ENCODE results near the gene XPO1.

GRCh38 chr2:61485281-61485680 lies 52.9 kb downstream of the XPO1 start:
- TF ChIP-seq CTCF (IDR thresholded peaks at IDR 0.05; ENCODE audit: low read depth, low read length, missing input control): no peak
- no peak for TF ChIP-seq REST (IDR thresholded peaks at IDR 0.05)
- TF ChIP-seq YY1 (IDR thresholded peaks at IDR 0.05): no peak
- no peak for TF ChIP-seq RXRA (IDR thresholded peaks at IDR 0.05)
- no peak for TF ChIP-seq GABPA (IDR thresholded peaks at IDR 0.05 in 1 of 2, conservative IDR thresholded peaks at IDR 0.05 in 1 of 2)
- no peak for TF ChIP-seq RAD21 (IDR thresholded peaks at IDR 0.05)
- no peak for TF ChIP-seq SP1 (IDR thresholded peaks at IDR 0.05)
- no peak for TF ChIP-seq MAX (IDR thresholded peaks at IDR 0.05)
